ENCODE measurements around the gene METTL25B.
"Not testable (repeated sequence)": the region's sequence is repeated elsewhere in the genome, so short reads cannot be mapped to it uniquely, and the experiment has no call there.

Gene METTL25B

DNA sequence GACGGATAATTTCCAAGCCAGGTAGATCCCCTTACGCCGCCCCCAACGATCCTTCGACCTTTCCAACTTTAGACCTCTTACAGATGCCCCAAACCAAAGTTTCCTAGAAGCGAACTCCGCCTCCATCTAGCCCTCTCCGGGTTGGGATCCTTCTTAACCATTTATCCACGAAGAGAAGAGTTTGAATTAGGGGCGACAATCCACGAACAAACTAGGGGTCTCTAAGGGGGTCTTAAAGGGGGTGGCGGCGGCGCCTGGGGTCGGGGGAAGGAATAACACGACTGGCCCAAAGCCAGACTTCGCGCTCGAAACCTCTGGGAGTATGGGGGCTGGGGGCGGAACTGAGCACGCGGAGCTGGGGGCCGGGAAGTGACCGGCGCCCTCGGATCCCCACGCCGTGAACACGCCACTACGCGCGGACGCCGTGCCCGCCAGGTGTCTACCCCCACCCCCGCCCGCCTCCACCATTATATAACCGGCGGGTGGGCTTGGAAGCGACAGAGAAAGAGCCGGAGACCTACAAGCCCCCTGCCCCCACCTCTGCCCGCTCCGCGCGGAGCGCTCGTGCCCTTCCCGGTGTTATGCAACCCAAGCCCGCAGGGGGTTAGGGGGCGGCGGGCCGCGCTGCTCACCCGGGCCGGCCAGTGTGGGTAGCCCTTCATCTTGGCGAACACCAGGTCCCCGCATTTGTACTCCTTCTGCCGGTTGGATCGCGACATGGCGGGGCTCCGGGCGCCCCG, 22.6 kb downstream of the METTL25B start:
- peak in 2 of 3 experiments; percentile 28 to 35 for DNase-seq
- H3K9me3 Mint-ChIP-seq, result no peaks in the 10 kb centered on the region
- H3K4me3 Mint-ChIP-seq, result peak overlapping the region; percentile 83 to 91
- peak; percentile 22 for ATAC-seq (replicated peaks)
- H3K36me3 Mint-ChIP-seq (ENCODE audit: insufficient read depth), result peaks cover 33% of the 10 kb centered on the region
- H3K27me3 Mint-ChIP-seq, result no peaks in the 10 kb centered on the region
- H3K4me1 Mint-ChIP-seq (ENCODE audit: low read depth in 2 of 2), result peaks cover 45 to 51% of the 10 kb centered on the region in 2 donors
- H3K27ac Mint-ChIP-seq, result peak overlapping the region; percentile 97 to 98

DNA sequence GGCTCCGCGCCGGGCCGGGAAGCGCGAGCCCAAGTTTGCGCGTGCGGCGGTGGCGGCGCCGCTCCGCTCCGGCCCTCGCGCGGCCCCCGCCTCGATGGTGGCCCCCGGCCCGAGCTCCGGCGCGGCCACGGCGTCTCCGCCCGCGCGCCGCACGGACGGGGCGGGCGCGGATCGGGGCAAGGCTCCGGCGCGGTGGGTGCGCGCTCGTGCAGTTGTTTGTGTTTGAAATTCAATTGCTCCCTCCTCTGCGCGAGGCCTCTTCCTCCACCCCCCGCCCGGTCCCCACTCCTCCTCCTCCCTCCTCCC, 23.1 kb downstream of the METTL25B start, which contains the start of gene HDGF:
TSS of gene HDGF (minus strand) at position 225 of the 306 bp plus-strand sequence. CDS start 246 bp downstream, outside the sequence.
- peaks cover 33% of the 10 kb centered on the region for H3K36me3 Mint-ChIP-seq (ENCODE audit: insufficient read depth)
- no peaks in the 10 kb centered on the region for H3K9me3 Mint-ChIP-seq
- peaks cover 40 to 46% of the 10 kb centered on the region in 2 donors for H3K4me1 Mint-ChIP-seq (ENCODE audit: low read depth in 2 of 2)
- no peaks in the 10 kb centered on the region for H3K27me3 Mint-ChIP-seq
- peak within 1 kb of the TSS; percentile 83 to 91 for H3K4me3 Mint-ChIP-seq
- DNase-seq (no peak), ATAC-seq (replicated peaks) (no peak)
- H3K27ac Mint-ChIP-seq, result peak within 1 kb of the TSS; percentile 97 to 98

DNA sequence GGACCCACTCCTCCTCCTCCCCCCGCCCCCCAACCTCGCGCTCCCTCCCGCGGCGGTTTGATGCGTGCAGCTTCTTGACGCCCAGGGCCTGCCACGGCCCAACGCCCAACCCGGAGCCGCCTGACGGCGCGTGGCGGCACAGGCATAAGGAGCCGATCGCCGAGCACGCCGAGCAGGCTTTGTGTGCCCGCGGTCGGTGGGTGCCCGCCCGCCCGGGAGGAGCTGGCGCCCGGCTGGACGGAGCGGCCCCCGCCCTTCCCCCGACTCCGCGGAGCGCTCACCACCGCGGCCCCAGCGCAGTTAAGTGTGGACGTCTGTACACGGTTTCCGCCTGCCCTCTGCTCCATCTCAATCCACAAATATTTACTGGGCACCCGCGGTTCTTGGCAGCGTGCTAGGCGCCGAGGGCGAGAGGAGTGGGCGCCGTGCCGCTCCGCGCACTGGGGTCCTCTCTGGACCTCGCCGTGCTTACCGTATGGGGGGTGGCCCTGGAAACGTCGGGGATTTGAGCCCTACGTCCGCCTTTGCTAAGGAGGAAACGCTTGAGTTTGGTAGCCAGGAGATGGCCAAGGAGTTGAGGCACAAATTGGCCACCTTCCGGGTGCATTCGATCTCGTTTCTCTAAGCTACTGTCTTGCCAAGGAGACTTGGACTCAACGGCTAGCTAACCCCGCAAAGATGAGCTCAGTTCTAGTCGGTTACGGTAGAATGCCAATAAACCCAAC, 23.6 kb downstream of the METTL25B start:
- peak; percentile 79 for ATAC-seq (replicated peaks)
- H3K27ac Mint-ChIP-seq, result peak overlapping the region; percentile 83 to 98
- peaks cover 38 to 43% of the 10 kb centered on the region in 2 donors for H3K4me1 Mint-ChIP-seq (ENCODE audit: low read depth in 2 of 2)
- DNase-seq, result peak; percentile 86 to 89 (median 88)
- H3K27me3 Mint-ChIP-seq, result no peaks in the 10 kb centered on the region
- H3K4me3 Mint-ChIP-seq, result peak overlapping the region; percentile 83 to 91
- H3K9me3 Mint-ChIP-seq, result no peaks in the 10 kb centered on the region
- peaks cover 33% of the 10 kb centered on the region for H3K36me3 Mint-ChIP-seq (ENCODE audit: insufficient read depth)

DNA sequence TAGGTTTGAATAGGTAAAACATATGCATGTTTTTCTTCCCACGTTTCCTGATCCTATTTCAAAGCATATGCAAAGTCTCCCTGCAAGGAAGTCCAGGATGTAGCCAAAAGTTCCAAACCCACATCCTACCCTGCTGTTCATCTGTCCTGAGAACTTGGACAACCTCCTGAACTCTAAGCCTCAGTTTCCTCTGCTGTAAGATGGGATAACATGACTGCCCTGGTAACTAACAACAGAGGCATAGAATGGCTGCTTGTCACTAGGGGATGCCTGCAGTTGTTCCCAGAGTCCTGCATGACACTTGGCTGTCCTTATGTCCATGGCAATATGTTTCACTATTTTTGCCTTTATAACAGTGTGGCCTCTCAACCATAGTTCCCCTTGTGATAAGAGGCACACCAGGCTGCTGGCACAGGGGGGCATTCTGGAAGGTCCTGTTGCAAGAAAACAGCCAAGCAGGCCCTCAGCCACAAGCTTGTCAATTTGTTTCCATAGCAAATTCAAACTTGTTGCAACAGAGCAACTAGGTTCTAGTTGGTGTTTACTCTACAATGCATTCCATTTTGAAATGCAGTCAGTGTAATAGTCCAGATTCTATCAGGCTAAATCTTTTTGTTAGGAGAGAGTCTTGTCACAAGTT, 24.7 kb downstream of the METTL25B start:
- H3K4me3 Mint-ChIP-seq, result peak overlapping the region; percentile 83 to 91
- H3K27ac Mint-ChIP-seq, result peak overlapping the region; percentile 83 to 98
- ATAC-seq (replicated peaks) (no peak), DNase-seq (no peak)
- no peaks in the 10 kb centered on the region for H3K27me3 Mint-ChIP-seq
- no peaks in the 10 kb centered on the region for H3K9me3 Mint-ChIP-seq
- H3K36me3 Mint-ChIP-seq (ENCODE audit: insufficient read depth), result peaks cover 29% of the 10 kb centered on the region
- H3K4me1 Mint-ChIP-seq (ENCODE audit: low read depth in 2 of 2), result peaks cover 30 to 34% of the 10 kb centered on the region in 2 donors

DNA sequence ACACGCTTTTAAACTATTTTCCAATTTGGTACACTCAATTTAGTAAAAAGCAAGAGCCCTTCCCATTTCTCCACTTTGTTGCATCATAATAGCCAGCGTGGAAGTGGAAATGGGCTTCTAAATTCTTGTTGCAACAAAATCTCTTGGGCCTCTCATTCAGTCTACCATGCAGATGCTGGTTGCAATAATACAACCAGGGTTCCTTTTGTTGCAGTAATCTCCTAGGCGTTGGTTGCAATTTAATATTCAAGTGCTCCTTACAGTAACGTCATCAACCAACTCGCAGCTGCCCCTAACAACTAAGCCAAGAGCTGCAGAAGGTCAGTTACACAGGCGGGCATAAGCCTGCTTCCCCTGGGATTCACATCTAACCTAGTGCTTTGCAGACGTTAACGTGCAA, 25.9 kb downstream of the METTL25B start:
- Mint-ChIP-seq H3K4me1 (ENCODE audit: low read depth in 2 of 2) (peaks cover 19 to 22% of the 10 kb centered on the region in 2 donors), H3K9me3 (no peaks in the 10 kb centered on the region), H3K36me3 (ENCODE audit: insufficient read depth) (peaks cover 19% of the 10 kb centered on the region), H3K4me3 (no peak overlapping the region), H3K27me3 (no peaks in the 10 kb centered on the region), H3K27ac (no peak overlapping the region)
- DNase-seq, result no peak
- no peak for ATAC-seq (replicated peaks)

DNA sequence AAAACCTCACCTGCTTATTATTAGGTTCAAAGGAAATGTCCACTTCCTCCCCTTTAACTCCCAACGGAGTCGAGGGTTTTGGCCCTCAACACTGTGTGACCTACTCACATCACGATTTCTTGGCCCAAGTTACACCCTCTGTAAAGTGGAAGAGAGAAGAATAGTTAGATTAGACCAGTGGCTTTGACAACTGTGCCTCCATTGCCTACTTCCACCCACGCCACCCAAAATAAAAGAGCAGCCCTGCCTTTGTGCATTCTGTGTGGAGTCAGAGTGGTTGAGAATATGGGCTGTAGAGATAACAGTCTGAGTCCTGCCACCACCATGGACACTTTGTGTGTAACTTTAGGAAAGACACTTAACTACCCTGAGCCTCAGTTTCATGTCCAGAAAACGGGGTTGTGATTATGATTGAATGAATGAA, 27.3 kb downstream of the METTL25B start:
- Mint-ChIP-seq H3K4me1 (ENCODE audit: low read depth in 2 of 2) (peaks cover 6 to 9% of the 10 kb centered on the region in 2 donors), H3K27ac (no peak overlapping the region), H3K4me3 (no peak overlapping the region), H3K27me3 (no peaks in the 10 kb centered on the region), H3K9me3 (no peaks in the 10 kb centered on the region), H3K36me3 (ENCODE audit: insufficient read depth) (peaks cover 11% of the 10 kb centered on the region)
- DNase-seq (no peak), ATAC-seq (replicated peaks) (no peak)

DNA sequence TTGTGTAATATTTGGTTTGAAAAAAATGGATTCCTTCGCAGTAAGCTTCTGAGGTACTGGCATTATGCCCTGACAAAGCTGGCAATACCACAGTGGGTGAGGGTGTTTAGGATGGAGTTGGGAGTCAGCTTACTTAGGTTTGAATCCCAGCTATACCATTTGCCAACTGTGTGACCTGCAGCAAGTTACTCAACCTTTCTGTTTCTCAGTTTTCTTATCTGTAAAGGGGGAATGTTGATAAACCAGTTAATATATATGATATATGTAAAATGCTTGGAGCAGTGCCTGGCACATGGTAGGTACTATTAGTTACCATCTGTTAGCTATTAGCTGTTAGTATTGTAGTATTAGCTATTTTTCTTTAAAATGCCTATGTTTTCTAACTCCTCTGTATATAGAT, 28.1 kb downstream of the METTL25B start:
- DNase-seq, result no peak
- no peak for ATAC-seq (replicated peaks)
- Mint-ChIP-seq H3K4me3 (no peak overlapping the region), H3K36me3 (ENCODE audit: insufficient read depth) (peaks cover 8% of the 10 kb centered on the region), H3K4me1 (ENCODE audit: low read depth in 2 of 2) (peaks cover 5 to 9% of the 10 kb centered on the region in 2 donors), H3K27me3 (no peaks in the 10 kb centered on the region), H3K9me3 (no peaks in the 10 kb centered on the region), H3K27ac (no peak overlapping the region)

DNA sequence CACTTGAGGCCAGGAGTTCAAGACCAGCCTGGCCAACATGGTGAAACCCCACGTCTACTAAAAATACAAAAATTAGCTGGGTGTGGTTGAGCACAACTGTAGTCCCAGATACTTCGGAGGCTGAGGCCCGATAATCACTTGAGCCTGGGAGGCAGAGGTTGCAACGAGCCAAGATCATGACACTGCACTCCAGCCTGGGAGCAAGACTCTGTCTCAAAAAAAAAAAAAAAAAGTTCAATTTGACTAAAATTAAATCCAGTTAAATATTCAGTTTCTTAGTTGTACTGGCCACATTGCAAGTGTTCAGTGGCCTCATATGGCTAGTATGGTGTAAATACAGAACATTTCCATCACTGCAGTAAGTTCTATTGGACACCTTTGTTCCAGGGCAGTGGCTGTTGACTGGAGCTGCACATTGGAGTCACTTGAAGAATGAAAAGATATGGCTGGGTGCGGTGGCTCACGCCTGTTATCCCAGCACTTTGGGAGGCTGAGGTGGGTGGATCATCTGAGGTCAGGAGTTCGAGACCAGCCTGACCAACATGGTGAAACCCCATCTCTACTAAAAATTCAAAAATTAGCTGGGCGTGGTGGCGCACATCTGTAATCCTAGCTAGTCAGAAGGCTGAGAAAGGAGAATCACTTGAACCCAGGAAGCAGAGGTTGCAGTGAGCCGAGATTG, 29.4 kb downstream of the METTL25B start:
- not testable (repeated sequence) for H3K36me3 Mint-ChIP-seq (ENCODE audit: insufficient read depth); DNase-seq; H3K27ac Mint-ChIP-seq; H3K27me3 Mint-ChIP-seq; H3K4me1 Mint-ChIP-seq (ENCODE audit: low read depth in 2 of 2); H3K9me3 Mint-ChIP-seq; ATAC-seq (replicated peaks); H3K4me3 Mint-ChIP-seq

DNA sequence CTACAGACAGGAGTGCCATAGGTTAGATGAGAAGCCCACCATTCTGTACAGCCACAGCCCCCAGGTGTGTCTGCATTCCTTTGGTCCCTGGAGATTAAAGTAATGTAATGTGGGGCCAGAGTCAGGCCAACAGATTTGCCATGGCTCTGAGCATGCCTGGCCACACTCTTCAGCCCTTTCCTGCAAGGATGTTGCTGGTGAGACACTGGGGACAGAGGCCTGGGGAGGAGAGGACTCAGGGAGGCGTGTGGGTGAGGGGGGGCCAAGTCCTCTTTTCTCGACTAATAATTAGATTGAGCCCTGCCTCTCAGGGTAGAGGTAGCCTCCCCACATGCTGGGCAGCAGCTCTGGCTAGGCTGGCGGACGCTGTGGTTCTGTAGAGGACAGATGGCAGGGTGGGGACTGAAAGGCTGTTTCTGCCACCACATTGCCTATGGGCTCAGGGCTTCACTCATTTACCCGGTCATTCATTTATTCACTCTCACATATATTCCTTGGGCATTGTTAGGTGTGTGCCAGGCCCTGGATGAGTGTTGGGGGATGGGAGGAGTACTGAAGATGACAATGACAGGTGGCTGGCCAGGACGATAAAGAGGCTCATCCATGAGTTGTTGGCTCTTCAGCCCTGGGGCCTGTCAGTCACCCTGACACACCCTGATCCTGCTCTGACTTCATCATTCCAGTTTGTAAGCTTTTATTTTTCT, 32.0 kb downstream of the METTL25B start:
- no peaks in the 10 kb centered on the region for H3K36me3 Mint-ChIP-seq (ENCODE audit: insufficient read depth)
- H3K9me3 Mint-ChIP-seq, result no peaks in the 10 kb centered on the region
- ATAC-seq (replicated peaks) (no peak), DNase-seq (no peak)
- H3K27me3 Mint-ChIP-seq, result no peaks in the 10 kb centered on the region
- H3K4me1 Mint-ChIP-seq (ENCODE audit: low read depth in 2 of 2), result no peaks in the 10 kb centered on the region
- H3K27ac Mint-ChIP-seq, result no peak overlapping the region
- H3K4me3 Mint-ChIP-seq, result no peak overlapping the region

DNA sequence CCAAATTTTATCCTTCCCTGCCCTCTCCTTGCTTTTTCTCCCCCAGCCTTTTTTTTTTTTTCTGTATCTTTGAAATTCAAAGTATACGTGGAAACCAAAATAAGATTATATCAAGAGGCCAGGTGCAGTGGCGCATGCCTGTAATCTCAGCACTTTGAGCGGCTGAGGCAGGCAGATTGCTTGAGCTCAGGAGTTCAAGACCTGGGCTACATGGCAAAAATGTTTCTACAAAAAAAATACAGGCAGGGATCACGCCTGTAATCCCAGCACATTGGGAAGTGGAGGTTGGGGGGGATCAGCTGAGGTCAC, 32.5 kb downstream of the METTL25B start:
- H3K4me3 Mint-ChIP-seq, result no peak overlapping the region
- no peak for ATAC-seq (replicated peaks)
- H3K4me1 Mint-ChIP-seq (ENCODE audit: low read depth in 2 of 2), result no peaks in the 10 kb centered on the region
- no peak overlapping the region for H3K27ac Mint-ChIP-seq
- no peaks in the 10 kb centered on the region for H3K9me3 Mint-ChIP-seq
- no peak for DNase-seq
- no peaks in the 10 kb centered on the region for H3K27me3 Mint-ChIP-seq
- peaks cover 5% of the 10 kb centered on the region for H3K36me3 Mint-ChIP-seq (ENCODE audit: insufficient read depth)

DNA sequence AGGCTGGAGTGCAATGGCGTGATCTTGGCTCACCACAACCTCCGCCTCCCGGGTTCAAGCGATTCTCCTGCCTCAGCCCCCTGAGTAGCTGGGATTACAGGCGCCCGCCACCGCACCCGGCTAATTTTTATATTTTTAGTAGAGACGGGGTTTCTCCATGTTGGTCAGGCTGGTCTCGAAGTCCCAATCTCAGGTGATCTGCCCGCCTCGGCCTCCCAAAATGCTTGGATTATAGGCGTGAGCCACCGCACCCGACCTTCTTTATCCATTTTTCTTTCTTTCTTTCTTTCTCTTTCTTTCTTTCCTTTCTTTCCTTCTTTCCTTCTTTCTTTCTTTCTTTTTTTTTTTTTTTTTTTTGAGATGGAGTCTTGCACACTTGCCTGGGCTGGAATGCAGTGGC, 36.9 kb downstream of the METTL25B start:
- H3K9me3 Mint-ChIP-seq; ATAC-seq (replicated peaks): not testable (repeated sequence)

DNA sequence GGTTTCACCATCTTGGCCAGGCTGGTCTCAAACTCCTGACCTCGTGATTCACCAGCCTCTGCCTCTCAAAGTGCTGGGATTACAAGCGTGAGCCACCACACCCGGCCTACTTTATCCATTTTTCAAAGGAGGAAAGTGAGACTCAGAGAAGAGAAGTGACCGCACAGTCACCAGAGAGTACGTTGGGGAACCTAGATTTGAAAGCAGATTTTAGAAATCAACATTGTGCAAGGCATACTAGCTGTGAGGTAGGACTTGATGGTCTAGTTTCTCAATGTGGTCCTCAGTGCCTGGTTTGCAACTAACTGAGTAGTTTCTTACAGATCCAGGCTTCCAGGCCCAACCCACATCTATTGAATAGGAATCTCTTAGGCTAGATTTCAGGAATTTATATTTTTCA, 37.4 kb downstream of the METTL25B start:
- no peak overlapping the region for H3K4me3 Mint-ChIP-seq
- DNase-seq (no peak), ATAC-seq (replicated peaks) (no peak)
- H3K27me3 Mint-ChIP-seq, result no peaks in the 10 kb centered on the region
- H3K9me3 Mint-ChIP-seq, result no peaks in the 10 kb centered on the region
- H3K36me3 Mint-ChIP-seq (ENCODE audit: insufficient read depth), result peaks cover 13% of the 10 kb centered on the region
- no peak overlapping the region for H3K27ac Mint-ChIP-seq
- peaks cover 17 to 27% of the 10 kb centered on the region in 2 donors for H3K4me1 Mint-ChIP-seq (ENCODE audit: low read depth in 2 of 2)

More for the DNA sequence above, 36.9 kb downstream of the METTL25B start:
- H3K36me3 Mint-ChIP-seq (ENCODE audit: insufficient read depth); H3K27ac Mint-ChIP-seq; H3K4me3 Mint-ChIP-seq; DNase-seq; H3K27me3 Mint-ChIP-seq: not testable (repeated sequence)
- H3K4me1 Mint-ChIP-seq (ENCODE audit: low read depth in 2 of 2), result peaks cover 16 to 23% of the 10 kb centered on the region in 2 donors
